HG03103 (cell line): ENCODE measurements around the gene SLC4A1AP.
A peak's percentile ranks its signal among the peaks of the same experiment; 100 is the strongest.
"Not testable (repeated sequence)": the region's sequence is repeated elsewhere in the genome, so short reads cannot be mapped to it uniquely, and the experiment has no call there.

Source experiments
- ATAC-seq: cut with Tn5 transposase; IDR thresholded peaks from one replicate; pipeline ENCODE4 v1.9.1; 2021; ENCODE audit warnings: low read depth; ENCODE audit not compliant: unreplicated experiment

The SLC4A1AP gene

DNA sequence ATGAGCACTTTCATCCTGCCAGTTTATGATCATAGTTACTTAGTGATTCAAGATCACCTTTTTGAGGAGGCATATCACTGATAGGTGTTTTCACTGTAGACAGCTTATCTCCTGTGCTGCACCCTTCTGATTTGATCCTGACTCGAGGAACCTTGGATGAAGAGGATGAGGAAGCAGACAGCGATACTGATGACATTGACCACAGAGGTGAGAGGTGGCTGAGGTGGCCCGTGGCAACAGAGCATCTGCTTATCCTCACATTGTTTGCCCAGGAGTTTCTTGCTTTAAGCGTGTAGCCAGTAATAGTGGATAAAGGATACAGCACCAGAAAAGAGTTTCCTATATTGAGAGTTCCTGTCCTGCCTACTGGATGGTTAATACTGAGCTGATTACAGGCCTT lies 16.0 kb upstream of the SLC4A1AP start:
- ATAC-seq = no peak

DNA sequence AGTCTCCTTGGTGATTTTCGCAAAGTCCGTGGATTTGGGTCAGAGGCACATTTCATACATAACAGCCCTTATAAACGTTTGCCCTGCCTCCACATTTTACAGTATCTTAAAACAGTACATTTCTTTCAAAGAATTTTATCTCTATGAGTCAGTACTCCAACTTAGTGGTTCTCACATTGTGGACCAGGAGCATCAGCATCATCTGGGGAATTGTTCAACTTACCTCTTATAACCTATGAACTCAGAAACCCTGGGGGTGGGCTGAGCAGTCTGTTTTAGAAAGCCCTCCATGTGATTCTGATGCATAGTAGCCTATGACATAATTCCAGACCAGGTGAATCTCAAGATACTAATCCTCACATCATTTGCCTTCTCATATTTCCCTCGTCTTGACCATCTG lies 12.6 kb upstream of the SLC4A1AP start:
- no peak for ATAC-seq

DNA sequence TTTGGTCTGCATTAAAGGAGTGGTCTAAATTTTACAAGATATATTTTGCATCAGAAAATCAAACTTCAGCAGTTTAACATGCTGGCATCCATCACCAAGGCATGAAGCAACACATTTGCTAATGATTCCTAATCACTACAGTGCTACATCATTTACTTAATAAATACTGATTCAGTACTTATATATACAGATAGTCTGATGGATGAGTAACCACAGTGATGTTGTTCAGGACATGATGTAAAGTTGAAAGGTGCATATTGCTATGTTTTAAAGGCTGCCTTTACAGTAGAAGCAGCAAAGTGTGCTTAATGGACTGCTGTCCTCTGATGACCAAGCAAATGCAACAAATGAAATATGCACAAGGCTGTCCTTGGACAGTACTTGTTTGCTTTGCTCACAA lies 11.3 kb upstream of the SLC4A1AP start:
- ATAC-seq = no peak

DNA sequence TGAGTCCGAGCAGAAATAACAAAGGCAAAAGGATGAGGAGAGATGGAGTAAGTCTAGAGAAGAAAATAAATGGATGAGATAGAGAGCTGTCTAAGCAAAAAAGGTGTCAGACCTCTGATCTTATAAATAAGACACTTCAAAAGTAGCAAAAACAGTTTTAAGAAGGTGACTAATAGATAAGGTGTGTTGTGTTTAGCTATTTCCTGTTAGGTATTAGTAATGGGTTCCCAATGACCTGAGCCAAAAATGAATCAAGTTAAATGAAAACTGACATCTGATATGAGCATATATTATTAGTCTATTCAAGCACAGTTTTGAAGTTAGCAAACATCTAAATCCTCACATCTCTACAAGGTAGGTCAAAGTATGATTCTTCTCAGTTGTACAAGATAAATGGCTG lies 10.9 kb upstream of the SLC4A1AP start:
- ATAC-seq = no peak

DNA sequence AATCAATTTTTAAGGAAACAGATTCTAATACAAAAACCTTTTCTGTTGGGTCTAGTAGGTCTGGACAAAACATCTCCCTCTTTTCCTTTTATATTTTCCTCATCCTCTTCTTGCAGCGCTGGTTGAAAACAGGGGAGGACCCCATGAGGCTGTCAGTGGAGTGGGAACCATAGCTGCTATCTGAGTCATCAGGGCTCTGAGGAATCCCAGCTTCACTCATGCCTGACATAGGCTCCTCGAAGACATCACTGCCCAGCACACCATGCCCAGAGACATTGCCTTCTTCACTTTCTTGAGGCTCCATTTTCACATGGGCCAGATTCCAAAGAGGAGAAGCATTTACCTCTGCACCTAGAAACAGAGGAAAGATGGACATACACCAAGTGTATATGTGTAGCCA lies 10.3 kb upstream of the SLC4A1AP start:
- ATAC-seq = no peak

DNA sequence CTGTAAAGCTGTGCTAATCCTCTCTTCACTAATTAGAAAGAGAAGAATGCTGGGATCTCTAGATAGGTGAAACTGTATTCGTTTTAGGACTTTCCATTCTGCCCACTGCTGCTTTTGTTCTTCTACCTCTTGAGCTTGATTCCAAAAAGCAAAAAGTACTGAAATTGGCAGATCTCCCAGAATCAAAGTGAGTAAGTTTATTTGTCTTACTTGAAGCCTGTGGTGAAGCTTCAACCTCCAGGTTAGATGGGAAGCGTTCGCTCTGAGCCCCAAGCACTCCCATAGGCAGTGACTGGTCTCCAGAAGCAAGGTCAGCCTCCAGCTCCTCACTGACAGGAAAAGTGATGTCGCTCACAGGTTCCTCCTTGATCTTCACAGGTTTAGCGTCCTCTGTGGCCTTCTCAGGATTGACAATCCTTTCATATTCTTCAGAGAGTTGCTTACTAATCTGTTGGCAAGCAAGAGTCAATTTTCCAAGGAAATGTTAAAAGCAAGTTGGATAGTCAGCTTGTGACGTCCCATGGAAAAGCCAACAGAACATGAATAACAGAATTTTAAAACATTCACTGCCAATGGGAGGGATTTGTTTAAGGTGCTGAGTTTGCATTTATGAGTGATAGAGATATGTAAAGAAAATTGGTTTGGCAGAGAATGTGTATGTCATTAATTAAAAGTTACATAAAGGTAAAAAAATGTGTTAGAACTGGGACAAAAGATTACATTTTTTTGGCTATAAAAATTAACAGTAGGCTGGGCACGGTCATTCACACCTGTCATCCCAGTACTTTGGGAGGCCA lies 8.3 kb upstream of the SLC4A1AP start:
- no peak for ATAC-seq

DNA sequence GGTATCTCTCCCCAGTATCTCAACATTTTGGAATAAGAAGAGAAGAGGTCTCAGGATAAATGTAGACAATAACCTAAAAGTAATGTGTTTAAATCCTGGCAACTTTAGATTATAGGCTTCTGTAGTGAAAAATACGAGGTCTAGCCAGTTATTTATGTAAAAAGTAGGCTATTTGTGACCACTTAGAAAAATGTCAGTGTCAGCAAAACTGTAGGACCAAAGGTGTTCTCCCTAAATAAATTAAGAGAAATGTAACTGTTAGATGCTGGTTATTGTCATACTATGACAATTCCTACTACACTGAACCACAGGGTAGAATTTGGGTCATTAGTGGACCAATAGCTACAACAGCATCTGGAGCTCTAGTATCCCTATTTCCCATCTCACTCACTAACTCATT lies 2.3 kb upstream of the SLC4A1AP start:
- no peak for ATAC-seq

DNA sequence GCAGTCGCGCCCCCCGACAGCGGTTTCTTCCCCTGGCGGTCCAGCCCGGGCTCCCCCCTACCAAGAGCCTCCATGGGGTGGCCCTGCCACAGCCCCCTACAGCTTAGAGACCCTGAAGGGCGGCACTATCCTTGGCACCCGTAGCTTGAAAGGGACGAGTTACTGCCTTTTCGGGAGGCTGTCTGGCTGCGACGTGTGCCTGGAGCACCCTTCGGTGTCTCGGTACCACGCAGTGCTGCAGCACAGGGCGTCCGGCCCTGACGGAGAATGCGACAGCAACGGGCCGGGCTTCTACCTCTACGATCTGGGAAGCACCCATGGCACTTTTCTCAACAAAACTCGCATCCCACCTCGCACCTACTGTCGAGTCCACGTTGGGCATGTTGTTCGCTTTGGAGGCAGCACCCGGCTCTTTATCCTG lies 475 bp downstream of the SLC4A1AP start:
- ATAC-seq = no peak

DNA sequence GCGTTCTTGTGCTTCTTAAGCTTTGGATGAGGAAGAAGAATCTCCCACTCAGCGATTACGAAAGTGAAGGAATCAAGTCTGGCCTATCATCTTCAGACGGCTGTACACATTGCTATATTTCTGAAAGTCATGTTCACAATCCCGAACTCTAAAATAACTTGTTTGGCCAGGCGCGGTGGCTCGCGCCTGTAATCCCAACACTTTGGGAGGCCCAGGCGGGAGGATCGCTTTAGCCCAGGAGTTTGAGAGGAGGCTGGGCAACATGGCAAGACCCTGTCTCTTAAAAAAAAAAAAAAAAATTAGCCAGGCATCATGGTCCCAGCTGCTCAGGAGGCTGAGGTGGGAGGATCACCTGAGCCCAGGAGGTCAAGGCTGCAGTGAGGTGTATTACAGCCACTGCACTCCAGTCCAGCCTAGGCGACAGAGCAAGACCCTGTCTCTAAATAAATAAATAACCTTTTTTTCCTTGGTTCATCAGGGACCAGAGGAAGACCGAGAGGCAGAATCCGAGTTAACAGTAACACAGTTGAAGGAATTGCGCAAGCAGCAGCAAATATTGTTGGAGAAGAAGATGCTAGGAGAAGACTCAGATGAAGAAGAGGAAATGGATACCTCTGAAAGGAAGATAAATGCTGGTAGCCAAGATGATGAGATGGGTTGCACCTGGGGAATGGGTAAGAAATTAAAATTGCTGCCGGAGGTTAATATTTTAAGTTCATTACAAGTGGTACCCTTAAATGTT lies 1.1 kb downstream of the SLC4A1AP start:
- no peak for ATAC-seq

DNA sequence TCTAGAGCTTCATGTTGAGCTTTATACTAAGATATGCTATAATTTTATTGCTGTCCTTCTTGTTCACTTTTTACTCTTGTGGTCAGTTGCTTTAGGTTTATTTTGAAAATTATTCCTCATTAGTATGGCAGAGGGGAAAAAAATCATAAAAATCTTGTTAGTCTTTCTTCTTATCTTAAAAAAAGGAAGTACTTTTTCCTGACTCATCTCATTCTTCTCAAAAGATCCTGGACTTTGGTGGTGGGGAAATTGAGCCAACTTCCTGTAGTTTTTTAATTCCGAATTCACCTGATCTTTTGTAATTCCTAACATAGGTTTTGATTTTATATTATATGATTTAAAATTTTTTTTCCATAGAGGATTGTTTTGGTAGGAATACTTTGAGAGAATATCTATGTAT lies 3.8 kb downstream of the SLC4A1AP start:
- ATAC-seq = no peak

DNA sequence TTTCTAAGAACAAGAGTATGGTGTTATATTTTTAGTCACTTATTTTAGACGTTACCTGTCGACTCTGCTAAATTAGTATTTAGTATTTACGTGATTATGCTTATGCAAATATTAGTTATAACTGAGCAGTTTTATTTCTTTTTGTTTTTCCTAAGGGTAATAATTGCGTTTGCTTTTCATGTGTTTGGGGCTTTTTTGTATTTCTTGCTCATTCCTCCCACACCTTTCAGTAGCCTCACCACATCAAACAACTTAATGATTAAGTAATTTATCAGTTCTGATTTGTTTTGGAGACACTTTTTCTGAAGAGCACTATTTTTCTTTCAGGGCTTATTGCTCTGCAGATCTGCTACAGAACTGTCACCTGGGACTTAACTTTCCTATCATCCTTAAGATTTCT lies 7.5 kb downstream of the SLC4A1AP start:
- ATAC-seq = no peak

DNA sequence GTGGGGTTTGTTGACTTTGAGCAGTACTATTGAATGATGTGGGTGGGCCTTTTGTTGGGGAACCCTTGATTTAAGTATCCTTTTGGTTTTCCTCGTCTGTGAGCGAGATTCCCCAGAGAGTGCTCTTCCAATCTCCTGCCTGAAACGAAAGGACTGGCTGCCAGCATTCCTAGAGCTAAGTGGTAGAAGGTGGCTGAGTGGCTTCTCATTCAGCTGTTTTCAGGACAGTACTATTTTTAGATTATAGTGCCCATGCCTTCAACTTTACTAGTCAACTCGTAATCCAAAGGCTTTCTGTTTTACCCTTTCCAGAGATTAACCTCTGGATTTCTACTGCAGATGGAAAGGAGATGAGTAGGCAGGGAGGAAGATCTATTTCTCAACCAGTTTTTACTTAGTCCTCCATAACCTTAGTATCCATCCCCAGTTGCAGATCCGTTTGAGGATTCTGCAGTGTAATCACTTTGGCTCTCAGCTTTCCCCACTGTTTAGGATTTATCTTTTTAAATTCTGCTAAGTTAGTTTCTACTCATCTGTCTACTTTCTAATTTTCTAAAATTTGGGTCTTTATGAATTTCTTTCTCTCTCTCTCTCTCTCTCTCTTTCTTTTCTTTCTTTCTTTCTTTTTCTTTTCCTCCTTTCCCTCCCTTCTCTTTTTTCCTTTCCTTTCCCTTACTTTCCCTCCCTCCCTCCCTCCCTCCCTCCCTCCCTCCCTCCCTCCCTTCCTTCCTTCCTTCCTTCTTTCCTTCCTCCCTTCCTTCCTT lies 9.2 kb downstream of the SLC4A1AP start:
- ATAC-seq = no peak

DNA sequence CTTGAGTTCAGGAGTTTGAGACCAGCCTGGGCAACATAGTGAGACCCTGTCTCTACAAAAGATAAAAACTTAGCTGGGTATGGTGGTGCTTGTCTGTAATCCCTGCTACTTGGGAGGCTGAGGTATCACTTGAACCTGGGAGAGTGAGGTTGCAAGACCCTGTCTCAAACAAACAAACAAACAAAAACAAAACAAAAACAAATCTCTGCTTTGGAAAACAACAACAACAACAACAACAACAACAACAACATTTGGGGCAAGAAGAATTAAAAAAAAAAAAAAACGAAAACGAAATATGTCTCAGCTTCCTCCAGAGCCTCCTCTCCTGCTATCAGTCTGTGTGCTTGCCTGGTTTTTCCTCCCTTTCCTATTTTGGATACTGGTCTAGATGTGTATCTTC lies 16.9 kb downstream of the SLC4A1AP start:
- no peak for ATAC-seq

DNA sequence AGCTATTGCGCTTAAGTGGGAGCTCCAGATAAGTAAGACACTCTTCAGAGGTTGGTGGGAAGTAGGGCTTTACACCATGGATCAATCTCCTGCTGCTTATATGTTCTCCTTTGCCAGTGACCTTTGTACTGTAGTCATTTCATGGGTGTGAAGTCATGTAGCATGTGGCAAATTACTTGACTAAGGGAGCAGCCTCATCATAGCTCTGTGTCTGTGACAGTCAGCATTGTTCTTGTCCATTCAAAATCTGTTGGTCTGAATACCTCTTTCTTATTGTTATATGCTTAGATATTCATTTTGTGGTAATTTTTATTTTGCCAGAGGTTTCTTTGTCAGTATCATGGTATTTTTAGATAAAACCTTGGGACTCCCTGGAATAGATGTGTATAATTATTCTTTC lies 18.2 kb downstream of the SLC4A1AP start:
- ATAC-seq = no peak

DNA sequence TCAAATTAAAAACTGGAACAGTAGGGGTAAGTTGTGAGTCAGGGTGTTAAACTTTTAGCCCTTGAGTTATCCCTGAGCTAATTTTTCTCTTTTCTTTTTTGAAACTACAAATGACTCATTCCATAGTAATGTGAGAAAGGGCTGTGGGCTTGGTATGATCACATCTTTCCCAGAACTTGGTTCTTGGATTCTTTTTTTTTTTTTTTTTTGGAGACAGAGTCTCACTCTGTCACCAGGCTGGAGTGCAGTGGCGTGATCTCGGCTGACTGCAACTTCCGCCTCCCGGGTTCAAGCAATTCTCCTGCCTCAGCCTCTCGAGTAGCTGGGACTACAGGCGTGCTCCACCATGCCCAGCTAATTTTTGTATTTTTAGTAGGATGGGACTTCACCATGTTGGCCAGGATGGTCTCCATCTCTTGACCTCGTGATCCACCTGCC lies 18.7 kb downstream of the SLC4A1AP start:
- not testable (repeated sequence) for ATAC-seq

DNA sequence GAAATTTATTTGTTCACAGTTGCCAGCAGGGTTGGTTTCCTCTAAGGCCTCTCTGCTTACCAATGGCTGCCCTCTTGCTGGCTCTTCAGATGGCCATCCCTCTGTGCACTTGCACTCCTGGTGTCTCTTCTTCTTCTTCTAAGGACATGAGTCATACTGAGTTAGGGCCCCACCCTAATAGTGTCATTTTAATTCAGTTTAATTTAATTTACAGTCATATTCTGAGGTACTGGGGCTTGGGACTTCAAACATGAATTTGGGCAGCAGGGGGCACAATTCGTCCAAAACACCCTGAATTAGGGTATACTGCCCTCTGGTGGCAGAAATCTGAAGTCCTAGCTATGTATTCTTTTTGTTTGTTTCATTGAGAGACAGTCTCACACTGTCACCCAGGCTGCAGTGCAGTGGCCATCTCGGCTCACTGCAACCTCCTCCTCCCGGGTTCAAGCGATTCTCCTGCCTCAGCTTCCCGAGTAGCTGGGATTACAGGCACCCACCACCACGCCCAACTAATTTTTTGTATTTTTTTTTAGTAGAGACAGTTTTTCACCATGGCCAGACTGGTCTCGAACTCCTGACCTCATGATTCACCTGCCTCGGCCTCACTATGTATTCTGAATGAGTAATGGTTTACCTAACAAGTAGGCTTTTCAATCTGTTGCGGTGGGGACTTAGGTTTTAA lies 19.8 kb downstream of the SLC4A1AP start:
- ATAC-seq = peak; percentile 60

DNA sequence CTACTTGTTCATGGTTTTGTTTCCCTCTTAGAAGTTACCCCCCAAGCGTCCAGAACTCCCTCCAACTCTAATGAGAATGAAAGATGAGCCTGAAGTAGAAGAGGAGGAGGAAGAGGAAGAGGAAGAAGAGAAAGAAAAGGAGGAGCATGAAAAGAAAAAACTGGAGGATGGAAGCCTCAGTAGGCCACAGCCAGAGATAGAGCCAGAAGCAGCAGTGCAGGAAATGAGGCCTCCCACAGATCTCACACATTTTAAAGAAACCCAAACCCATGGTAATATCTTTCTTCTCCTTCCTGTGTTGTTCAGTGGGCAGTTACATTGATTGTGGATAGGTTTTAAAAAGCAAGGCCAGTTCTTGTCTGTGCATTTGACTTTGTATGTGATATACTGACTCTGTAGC lies 21.3 kb downstream of the SLC4A1AP start:
- ATAC-seq = not testable (repeated sequence)

DNA sequence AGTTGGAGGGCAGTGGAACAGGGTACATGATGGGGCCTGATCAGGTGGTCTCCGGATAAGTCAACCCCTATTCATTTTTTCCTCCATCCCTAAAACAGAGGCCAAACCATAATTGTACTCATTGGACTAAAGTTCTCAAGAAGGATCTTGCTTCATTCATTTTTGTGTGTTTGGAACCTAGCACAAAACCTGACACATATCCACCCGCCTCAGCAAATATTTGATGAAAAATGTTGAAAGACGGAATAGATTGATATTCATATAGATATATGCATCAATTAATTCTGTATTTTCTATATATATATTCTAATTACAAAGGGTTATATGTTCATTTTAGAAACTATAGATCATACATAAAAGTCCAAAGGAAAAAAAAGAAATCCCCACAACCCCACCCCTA lies 21.9 kb downstream of the SLC4A1AP start:
- ATAC-seq = no peak

DNA sequence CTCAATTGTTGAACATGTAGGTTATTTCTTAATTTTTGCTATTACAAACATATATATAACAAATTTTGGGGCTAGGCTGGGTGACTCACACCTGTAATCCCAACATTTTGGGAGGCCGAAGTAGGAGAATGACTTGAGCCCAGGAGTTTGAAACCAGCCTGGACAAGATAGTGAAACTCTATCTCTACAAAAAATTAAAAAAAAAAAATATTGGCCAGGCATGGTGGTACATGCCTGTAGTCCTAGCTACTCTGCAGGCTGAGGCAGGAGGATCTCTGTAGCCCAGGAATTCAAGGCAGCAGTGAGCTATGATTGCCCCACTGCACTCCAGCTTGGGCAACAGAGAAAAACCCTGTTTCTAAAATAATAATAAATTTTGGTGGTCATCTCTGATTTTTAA lies 23.5 kb downstream of the SLC4A1AP start:
- ATAC-seq = no peak

DNA sequence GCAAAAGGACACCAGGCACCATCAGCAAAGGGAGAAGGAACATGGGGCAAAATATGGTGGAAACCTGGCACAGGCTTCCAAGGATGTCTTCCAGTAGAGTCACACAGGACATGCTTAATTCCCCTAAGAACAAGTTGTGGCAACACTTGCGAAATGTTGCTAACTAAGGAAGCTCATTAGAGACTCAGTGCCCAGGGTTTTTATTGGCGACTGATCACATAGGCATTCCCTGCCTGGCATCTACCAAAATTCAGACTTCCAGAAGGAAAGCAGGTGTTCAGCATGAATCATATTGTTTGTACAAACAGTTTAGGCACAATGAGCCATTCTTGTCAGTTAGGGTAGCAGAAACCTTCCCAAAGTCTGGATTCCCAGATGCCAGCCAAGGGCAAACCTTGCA lies 25.7 kb downstream of the SLC4A1AP start:
- no peak for ATAC-seq

DNA sequence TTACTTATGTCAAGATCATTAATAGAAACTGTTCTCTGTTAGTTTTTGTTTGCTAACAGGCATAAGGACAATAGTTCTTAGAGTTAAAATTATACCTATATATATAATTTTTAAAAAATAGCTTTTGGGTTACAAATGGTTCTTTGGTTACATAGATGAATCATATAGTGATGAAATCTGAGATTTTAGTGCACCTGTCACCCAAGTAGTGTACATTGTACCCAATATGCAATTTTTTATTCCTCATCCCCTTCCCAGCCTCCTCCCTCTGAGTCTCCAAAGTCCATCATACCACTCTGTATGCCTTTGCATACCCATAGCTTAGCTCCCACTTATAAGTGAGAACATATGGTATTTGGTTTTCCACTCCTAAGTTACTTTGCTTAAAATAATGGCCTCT lies 26.4 kb downstream of the SLC4A1AP start:
- no peak for ATAC-seq
